ENCODE results near the gene NUDT14.

Gene NUDT14

GRCh38 chr14:105212541-105213300 lies 31.6 kb upstream of the NUDT14 start:
- no peak overlapping the region for H3K4me3 ChIP-seq (ENCODE audit: low read depth, low read length)
- TF ChIP-seq CTCF (IDR thresholded peaks at IDR 0.05; ENCODE audit: insufficient read depth, low read depth, low read length, missing control alignments) = no peak
- DNase-seq (ENCODE audit: low read depth) = no peak

DNA sequence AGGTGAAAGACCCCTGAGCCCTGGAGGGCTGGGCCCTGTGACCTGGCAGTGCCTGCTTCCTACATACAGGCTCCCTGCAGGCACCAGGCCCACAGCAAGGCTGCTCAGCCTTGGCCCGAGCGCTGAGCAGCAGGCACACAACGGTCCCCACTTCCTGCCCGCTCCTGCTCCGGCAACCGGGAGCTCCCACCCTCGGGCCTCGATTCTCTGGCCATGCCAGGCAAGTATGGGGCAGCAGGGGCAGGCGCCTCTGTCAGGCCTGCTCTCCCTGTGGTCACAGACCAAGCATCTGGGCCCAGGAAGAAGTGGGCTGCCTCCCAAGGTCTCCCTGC lies 30.6 kb upstream of the NUDT14 start:
- no peak for DNase-seq (ENCODE audit: low read depth)
- no peak for TF ChIP-seq CTCF (IDR thresholded peaks at IDR 0.05; ENCODE audit: insufficient read depth, low read depth, low read length, missing control alignments)
- H3K4me3 ChIP-seq (ENCODE audit: low read depth, low read length) = no peak overlapping the region

DNA sequence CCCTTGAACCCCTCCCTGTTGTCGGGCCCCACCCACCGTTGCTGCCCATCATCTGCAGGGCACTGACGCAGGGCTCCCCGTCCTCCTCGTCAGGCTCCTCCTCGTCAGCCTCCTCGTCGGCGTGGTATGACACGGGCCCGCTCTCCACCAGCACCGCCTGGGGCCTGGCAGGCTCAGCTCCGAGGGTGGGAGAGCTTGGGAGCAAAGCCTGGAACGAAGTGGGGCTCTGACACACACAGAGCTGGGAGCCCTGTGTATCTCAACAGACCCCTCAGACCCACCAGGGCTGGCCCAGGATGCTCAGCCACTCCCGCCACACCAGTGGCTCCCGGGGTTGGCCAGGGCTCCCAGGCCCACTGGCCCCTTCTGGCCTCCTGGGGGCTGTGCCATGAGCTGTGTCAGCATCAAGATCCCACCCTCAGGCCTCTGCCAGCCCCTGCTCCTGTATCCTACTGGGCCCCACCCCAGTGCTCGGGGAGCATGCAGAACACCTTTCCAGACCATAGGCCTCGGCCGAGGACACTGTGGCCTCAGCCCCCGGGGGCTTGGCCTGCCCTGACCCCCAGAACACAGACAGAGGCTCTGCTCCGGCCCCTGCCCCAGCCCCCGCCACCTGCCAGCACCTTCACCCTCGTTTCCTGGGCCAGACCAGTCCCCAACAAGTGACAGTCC lies 30.1 kb upstream of the NUDT14 start:
- H3K4me3 ChIP-seq (ENCODE audit: low read depth, low read length) = no peak overlapping the region
- DNase-seq (ENCODE audit: low read depth) = no peak
- no peak for TF ChIP-seq CTCF (IDR thresholded peaks at IDR 0.05; ENCODE audit: insufficient read depth, low read depth, low read length, missing control alignments)

DNA sequence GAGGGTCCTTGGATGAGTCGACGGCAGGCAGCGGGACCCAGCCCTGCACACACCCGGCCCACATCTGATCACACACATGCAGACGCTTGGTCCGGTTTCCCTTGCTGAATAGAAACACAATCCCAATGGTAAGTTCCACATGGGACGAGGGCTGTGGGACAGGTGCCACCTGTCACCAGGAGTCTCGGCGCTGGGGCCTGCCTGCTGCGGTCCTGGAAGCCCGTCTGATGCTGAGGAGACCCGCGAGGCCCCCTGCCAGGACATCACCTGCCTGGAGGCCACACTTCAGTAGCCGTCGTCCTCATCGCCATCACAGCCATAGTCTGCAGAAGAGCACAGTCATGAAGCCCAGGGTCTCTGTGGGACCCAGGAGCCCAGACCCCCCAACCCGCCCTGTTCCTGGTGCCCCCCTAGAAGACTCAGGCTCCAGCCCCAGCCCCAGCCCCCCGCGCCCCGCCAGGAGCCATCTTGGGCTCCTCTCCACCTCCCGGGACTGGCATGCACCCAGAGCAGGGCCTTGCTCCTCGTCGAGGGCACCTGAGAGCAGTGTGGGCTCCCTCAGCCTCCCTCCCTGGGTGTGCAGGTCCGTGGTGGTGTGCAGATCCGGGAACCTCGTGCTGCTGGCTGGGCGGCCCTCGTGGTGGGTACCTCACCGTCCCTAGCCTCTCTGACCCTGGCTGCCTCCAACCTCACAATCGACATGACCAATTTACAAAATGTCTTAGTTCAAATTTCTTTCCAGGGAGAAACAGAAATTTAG lies 29.3 kb upstream of the NUDT14 start:
- no peak for TF ChIP-seq CTCF (IDR thresholded peaks at IDR 0.05; ENCODE audit: insufficient read depth, low read depth, low read length, missing control alignments)
- no peak overlapping the region for H3K4me3 ChIP-seq (ENCODE audit: low read depth, low read length)
- no peak for DNase-seq (ENCODE audit: low read depth)

DNA sequence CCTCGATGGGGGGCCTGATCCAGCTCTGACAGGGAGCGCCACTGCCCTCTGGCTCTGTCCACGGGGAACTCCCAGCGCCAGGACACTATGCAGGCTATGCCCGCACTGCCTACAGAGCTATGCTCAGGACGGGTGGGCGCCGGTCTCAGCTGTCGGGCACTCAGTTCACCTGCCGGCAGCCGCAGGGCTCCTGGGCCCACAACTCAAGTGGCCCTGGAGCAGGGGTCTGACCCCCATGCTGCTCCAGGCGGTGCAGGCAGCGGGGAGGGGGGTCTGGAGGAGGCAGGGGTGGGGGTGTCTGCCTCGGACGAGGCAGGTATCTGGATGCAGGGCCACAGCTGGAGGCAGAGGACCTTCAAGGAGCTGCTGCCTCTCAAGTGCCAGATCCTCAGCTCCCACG lies 28.5 kb upstream of the NUDT14 start:
- DNase-seq (ENCODE audit: low read depth) = no peak
- no peak overlapping the region for H3K4me3 ChIP-seq (ENCODE audit: low read depth, low read length)
- no peak for TF ChIP-seq CTCF (IDR thresholded peaks at IDR 0.05; ENCODE audit: insufficient read depth, low read depth, low read length, missing control alignments)

- no peak overlapping the region for H3K4me3 ChIP-seq (ENCODE audit: low read depth, low read length)
- TF ChIP-seq CTCF (IDR thresholded peaks at IDR 0.05; ENCODE audit: insufficient read depth, low read depth, low read length, missing control alignments) = no peak
- DNase-seq (ENCODE audit: low read depth) = no peak
Observed at GRCh38 chr14:105209091-105209490, 28.0 kb upstream of the NUDT14 start.
